GM08714 (cell line): ENCODE results near the gene EIF1B.

Source experiments
- H3K4me3 ChIP-seq: fragments of 200-500 bp; sonication (Bioruptor generic); 2 replicates; pipeline ENCODE4 v1.5.1; 2014; ENCODE audit warnings: mild to moderate bottlenecking, low read length, inconsistent platforms
- ZNF274 ChIP-seq: IDR thresholded peaks from 2 replicates; pipeline ENCODE4 v1.6.1; 2012; ENCODE audit warnings: mild to moderate bottlenecking, low read depth, low read length

The EIF1B gene

GRCh38 chr3:40298075-40298474 is 11.4 kb upstream of the EIF1B start:
- H3K4me3 ChIP-seq = no peak overlapping the region
- no peak for TF ChIP-seq ZNF274

- no peak overlapping the region for H3K4me3 ChIP-seq
- TF ChIP-seq ZNF274 = no peak
Measured at GRCh38 chr3:40299130-40299720, 10.3 kb upstream of the EIF1B start.

GRCh38 chr3:40299721-40300335 is 9.7 kb upstream of the EIF1B start:
- no peak overlapping the region for H3K4me3 ChIP-seq
- no peak for TF ChIP-seq ZNF274

- no peak for TF ChIP-seq ZNF274
Measured at GRCh38 chr3:40302784-40303183, 6.7 kb upstream of the EIF1B start.

GRCh38 chr3:40304352-40304751 is 5.2 kb upstream of the EIF1B start:
- no peak for TF ChIP-seq ZNF274
- no peak overlapping the region for H3K4me3 ChIP-seq

More at GRCh38 chr3:40302784-40303183, 6.7 kb upstream of the EIF1B start:
- H3K4me3 ChIP-seq = no peak overlapping the region

GRCh38 chr3:40306336-40306735 is 3.2 kb upstream of the EIF1B start:
- no peak for TF ChIP-seq ZNF274
- H3K4me3 ChIP-seq = no peak overlapping the region

GRCh38 chr3:40307176-40307575 is 2.3 kb upstream of the EIF1B start:
- no peak for TF ChIP-seq ZNF274
- no peak overlapping the region for H3K4me3 ChIP-seq

- no peak for TF ChIP-seq ZNF274
- H3K4me3 ChIP-seq = peak overlapping the region; percentile 60; the same call in 1 of the 2 replicates
Measured at GRCh38 chr3:40308725-40309417, 636 bp upstream of the EIF1B start.

GRCh38 chr3:40309925-40310695 is 603 bp downstream of the EIF1B start:
- peak overlapping the region; percentile 90 for H3K4me3 ChIP-seq
- TF ChIP-seq ZNF274 = no peak

GRCh38 chr3:40310705-40311104 is 1.2 kb downstream of the EIF1B start:
- no peak for TF ChIP-seq ZNF274
- peak overlapping the region; percentile 90 for H3K4me3 ChIP-seq

- no peak for TF ChIP-seq ZNF274
- H3K4me3 ChIP-seq = no peak overlapping the region
Measured at GRCh38 chr3:40312661-40313226, 3.2 kb downstream of the EIF1B start.

- no peak for TF ChIP-seq ZNF274
- H3K4me3 ChIP-seq = no peak overlapping the region
Measured at GRCh38 chr3:40313975-40314860, 4.7 kb downstream of the EIF1B start.
